Sigmoid colon (tissue), 7 donors: Measurements from ENCODE around the gene ATP8A1. TPM values are rescaled to one million over a fixed set of nuclear protein-coding genes. Genes with fewer than 3 reads are reported as not detected.

Experiments used
- DNase-seq: peaks from one replicate; pipeline ENCODE4 v3.0.0-alpha.2; 2019
- H3K27ac ChIP-seq, 4 donors: fragments of 200-600 bp; sonication (generic); one replicate each; pipeline ENCODE4 v1.5.1; 2016 to 2019; ENCODE audit warnings: mild to moderate bottlenecking in 1 of 4
- H3K27me3 ChIP-seq, 3 donors: fragments of 200-600 bp; sonication (generic); one replicate each; pipeline ENCODE4 v1.5.1; 2019; ENCODE audit warnings: mild to moderate bottlenecking in 1 of 3
- H3K36me3 ChIP-seq, 4 donors: fragments of 200-600 bp; sonication (generic); one replicate each; pipeline ENCODE4 v1.5.1; 2016 to 2019
- H3K4me1 ChIP-seq, 4 donors: fragments of 200-600 bp; sonication (generic); one replicate each; pipeline ENCODE4 v1.5.1; 2017 to 2019
- H3K4me3 ChIP-seq, 4 donors: fragments of 200-600 bp; sonication (generic); one replicate each; pipeline ENCODE4 v1.5.1; 2017 to 2019; ENCODE audit warnings: mild to moderate bottlenecking in 2 of 4, moderate library complexity in 1 of 4
- H3K9me3 ChIP-seq, 4 donors: fragments of 200-600 bp in 3 of 4; sonication (generic) in 3 of 4; one replicate each; pipeline versions ENCODE4 v1.5.1 to v1.6.1; 2013 to 2019
- CTCF ChIP-seq, 4 experiments: fragments of 450-650 bp in 3 of 4; fragments of 200-600 bp in 1 of 4; IDR thresholded peaks; one replicate each; pipeline ENCODE4 v1.5.1; 2016 to 2019; ENCODE audit warnings: antibody characterized with exemption in 4 of 4, mild to moderate bottlenecking in 3 of 4, moderate library complexity in 2 of 4
- EP300 ChIP-seq, 4 donors: sonication (generic); formaldehyde crosslinking; IDR thresholded peaks; one replicate each; pipeline ENCODE4 v1.6.1; 2017; ENCODE audit warnings: antibody characterized with exemption in 4 of 4
- POLR2A ChIP-seq, 2 donors: fragments of 450-650 bp; IDR thresholded peaks; one replicate each; pipeline ENCODE4 v1.6.1; 2016; ENCODE audit warnings: antibody characterized with exemption in 2 of 2, mild to moderate bottlenecking in 2 of 2, moderate library complexity in 2 of 2
- POLR2AphosphoS5 ChIP-seq, 4 donors: sonication (generic); formaldehyde crosslinking; IDR thresholded peaks; one replicate each; pipeline ENCODE4 v1.6.1; 2017; ENCODE audit warnings: antibody characterized with exemption in 4 of 4
- WGBS, 2 donors: extraction: QIAGEN DNeasy Blood & Tissue Kit; methylation state at CpG; one replicate each; pipeline ENCODE4 v1.1.7; 2013; 5-methylcytosine and 5-hydroxymethylcytosine counted together
- intact Hi-C: fragments of 100-400 bp; cut with DNase I; formaldehyde crosslinking; loops from one replicate; pipeline ENCODE4 v1.15.1; 2023
- polyA plus RNA-seq, 3 donors: library from polyadenylated mRNA; stranded (reverse); fragments of 200-250 nt; gene quantifications; one replicate each; pipeline ENCODE4 v1.2.3, GENCODE V29; 2013
- total RNA-seq, 4 donors: library from RNA; depleted of rRNA; stranded (reverse); fragments of >200 nt; gene quantifications; one replicate each; pipeline ENCODE4 v1.1.0, GENCODE V29; 2016
- donor health status: healthy with polysubstance abuse.
- donor health status: Bipolar disorder and iron deficiency.
- donor health status: healthy.

The ATP8A1 gene
- total and polyA plus RNA-seq, 7 donors, result 2.4 to 19.3 (median 14.5) TPM

- no peaks in the 10 kb centered on the region for H3K9me3 ChIP-seq
- H3K4me3 ChIP-seq, result no peak overlapping the region
- no peaks in the 10 kb centered on the region for H3K36me3 ChIP-seq
- intact Hi-C loops, result no loop called here
- no peaks in the 10 kb centered on the region for H3K4me1 ChIP-seq
- no peak for DNase-seq
- TF ChIP-seq EP300 (IDR thresholded peaks at IDR 0.05) (no peak), POLR2A (IDR thresholded peaks at IDR 0.05) (no peak), CTCF (IDR thresholded peaks at IDR 0.05) (no peak), POLR2AphosphoS5 (IDR thresholded peaks at IDR 0.05) (no peak)
- H3K27ac ChIP-seq, result no peak overlapping the region
- no peaks in the 10 kb centered on the region for H3K27me3 ChIP-seq
These were observed 101.1 kb downstream of the ATP8A1 start for GRCh38 chr4:42555828-42556227.

DNA sequence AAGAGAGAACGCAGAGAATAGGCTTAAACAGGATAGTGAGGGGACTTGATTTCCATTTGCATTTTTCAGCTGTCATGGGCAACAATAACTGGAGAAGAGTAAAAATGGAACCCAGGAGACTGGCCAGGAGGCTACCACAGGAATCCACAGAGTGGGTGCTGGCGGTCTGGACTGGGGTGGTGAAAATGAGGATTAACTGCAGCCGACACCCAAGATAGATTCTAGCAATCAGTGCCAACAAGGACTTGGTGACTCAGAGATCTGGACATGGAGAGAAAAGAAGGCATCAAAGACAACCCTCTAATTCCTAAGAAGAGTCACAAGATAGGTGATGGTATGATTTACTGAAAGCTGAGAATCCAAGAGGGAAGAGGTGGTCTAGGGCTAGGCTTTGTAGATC lies 102.8 kb downstream of the ATP8A1 start:
- Histone ChIP-seq H3K9me3 (no peaks in the 10 kb centered on the region), H3K4me1 (no peaks in the 10 kb centered on the region), H3K27ac (no peak overlapping the region), H3K27me3 (no peaks in the 10 kb centered on the region), H3K4me3 (no peak overlapping the region), H3K36me3 (no peaks in the 10 kb centered on the region)
- no peak for DNase-seq
- no peak for TF ChIP-seq EP300 (IDR thresholded peaks at IDR 0.05)
- no peak for TF ChIP-seq POLR2A (IDR thresholded peaks at IDR 0.05)
- TF ChIP-seq POLR2AphosphoS5 (IDR thresholded peaks at IDR 0.05), result no peak
- TF ChIP-seq CTCF (IDR thresholded peaks at IDR 0.05), result no peak
- WGBS, 2 donors, result 93 to 95% methylated on average over 3 of the region's 3 CpGs
- intact Hi-C loops, result no loop called here

- H3K27ac ChIP-seq, result no peak overlapping the region
- DNase-seq, result no peak
- intact Hi-C loops, result no loop called here
- no peak overlapping the region for H3K4me3 ChIP-seq
- H3K4me1 ChIP-seq, result no peaks in the 10 kb centered on the region
- 95 to 96% methylated on average over 1 of the region's 1 CpG for WGBS, 2 donors
- TF ChIP-seq CTCF (IDR thresholded peaks at IDR 0.05), result no peak
- TF ChIP-seq POLR2A (IDR thresholded peaks at IDR 0.05), result no peak
- no peak for TF ChIP-seq EP300 (IDR thresholded peaks at IDR 0.05)
- no peak for TF ChIP-seq POLR2AphosphoS5 (IDR thresholded peaks at IDR 0.05)
- H3K27me3 ChIP-seq, result no peaks in the 10 kb centered on the region
- H3K36me3 ChIP-seq, result no peaks in the 10 kb centered on the region
- no peaks in the 10 kb centered on the region for H3K9me3 ChIP-seq
These were observed 107.0 kb downstream of the ATP8A1 start for GRCh38 chr4:42549896-42550295.

GRCh38 chr4:42547805-42548204 lies 109.1 kb downstream of the ATP8A1 start:
- Histone ChIP-seq H3K36me3 (no peaks in the 10 kb centered on the region), H3K9me3 (no peaks in the 10 kb centered on the region), H3K4me3 (no peak overlapping the region), H3K27ac (no peak overlapping the region), H3K27me3 (no peaks in the 10 kb centered on the region), H3K4me1 (no peaks in the 10 kb centered on the region)
- WGBS, 2 donors, result 95 to 96% methylated on average over 3 of the region's 3 CpGs
- intact Hi-C loops, result no loop called here
- DNase-seq, result no peak
- no peak for TF ChIP-seq EP300 (IDR thresholded peaks at IDR 0.05)
- TF ChIP-seq CTCF (IDR thresholded peaks at IDR 0.05), result no peak
- no peak for TF ChIP-seq POLR2A (IDR thresholded peaks at IDR 0.05)
- TF ChIP-seq POLR2AphosphoS5 (IDR thresholded peaks at IDR 0.05), result no peak

DNA sequence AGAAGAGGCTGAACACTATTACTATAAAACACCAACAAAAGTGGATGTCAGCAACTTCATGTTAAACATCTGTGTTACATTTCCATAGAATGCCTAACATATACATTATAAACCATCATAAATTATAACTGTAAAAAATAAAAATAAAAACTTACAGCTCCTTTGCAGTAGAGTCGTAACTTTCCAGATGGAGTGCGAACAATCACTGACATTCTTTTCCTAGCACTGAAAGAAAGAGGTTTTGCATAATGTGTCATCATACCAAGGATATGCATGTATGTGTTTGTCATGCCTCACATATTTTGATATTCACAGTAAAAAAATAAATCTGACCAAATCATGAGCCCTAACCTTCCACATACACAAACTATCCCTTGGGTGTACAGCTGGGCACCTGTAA lies 113.1 kb downstream of the ATP8A1 start:
- TF ChIP-seq CTCF (IDR thresholded peaks at IDR 0.05) (no peak), POLR2A (IDR thresholded peaks at IDR 0.05) (no peak), POLR2AphosphoS5 (IDR thresholded peaks at IDR 0.05) (no peak), EP300 (IDR thresholded peaks at IDR 0.05) (no peak)
- Histone ChIP-seq H3K27ac (no peak overlapping the region), H3K4me3 (no peak overlapping the region), H3K9me3 (no peaks in the 10 kb centered on the region), H3K27me3 (no peaks in the 10 kb centered on the region), H3K36me3 (no peaks in the 10 kb centered on the region), H3K4me1 (no peaks in the 10 kb centered on the region)
- 86 to 92% methylated on average over 2 of the region's 2 CpGs for WGBS, 2 donors
- intact Hi-C loops, result no loop called here
- DNase-seq, result no peak
